ENCODE measurements around the gene MS4A8.
"Not testable (repeated sequence)": the region's sequence is repeated elsewhere in the genome, so short reads cannot be mapped to it uniquely, and the experiment has no call there.

DNA sequence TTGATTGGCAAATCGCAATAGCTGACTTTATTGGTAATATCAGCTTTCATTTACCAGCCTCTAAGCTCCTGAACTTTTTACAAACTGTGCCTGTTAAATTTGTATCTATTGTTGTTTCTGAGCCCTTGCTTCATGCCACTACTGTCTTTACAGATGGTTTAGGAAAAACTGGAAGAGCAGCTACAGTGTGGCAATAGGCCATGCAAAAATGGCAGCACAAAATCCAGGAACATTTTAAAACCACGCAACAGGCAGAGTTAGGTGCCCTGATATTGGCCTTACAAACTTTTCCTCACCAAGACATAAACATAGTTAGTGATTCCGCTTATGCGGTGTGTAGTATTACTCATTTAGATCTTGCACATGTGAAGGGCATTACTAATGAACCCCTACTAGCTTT, 59.3 kb downstream of the MS4A8 start:
- TF ChIP-seq, protein P1, sequence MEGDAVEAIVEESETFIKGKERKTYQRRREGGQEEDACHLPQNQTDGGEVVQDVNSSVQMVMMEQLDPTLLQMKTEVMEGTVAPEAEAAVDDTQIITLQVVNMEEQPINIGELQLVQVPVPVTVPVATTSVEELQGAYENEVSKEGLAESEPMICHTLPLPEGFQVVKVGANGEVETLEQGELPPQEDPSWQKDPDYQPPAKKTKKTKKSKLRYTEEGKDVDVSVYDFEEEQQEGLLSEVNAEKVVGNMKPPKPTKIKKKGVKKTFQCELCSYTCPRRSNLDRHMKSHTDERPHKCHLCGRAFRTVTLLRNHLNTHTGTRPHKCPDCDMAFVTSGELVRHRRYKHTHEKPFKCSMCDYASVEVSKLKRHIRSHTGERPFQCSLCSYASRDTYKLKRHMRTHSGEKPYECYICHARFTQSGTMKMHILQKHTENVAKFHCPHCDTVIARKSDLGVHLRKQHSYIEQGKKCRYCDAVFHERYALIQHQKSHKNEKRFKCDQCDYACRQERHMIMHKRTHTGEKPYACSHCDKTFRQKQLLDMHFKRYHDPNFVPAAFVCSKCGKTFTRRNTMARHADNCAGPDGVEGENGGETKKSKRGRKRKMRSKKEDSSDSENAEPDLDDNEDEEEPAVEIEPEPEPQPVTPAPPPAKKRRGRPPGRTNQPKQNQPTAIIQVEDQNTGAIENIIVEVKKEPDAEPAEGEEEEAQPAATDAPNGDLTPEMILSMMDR (conservative IDR thresholded peaks at IDR 0.05; ENCODE audit: low read depth, low read length), result not testable (repeated sequence)
- TF ChIP-seq POLR2A, FOS, CEBPB (IDR thresholded peaks at IDR 0.05; ENCODE audit: low read depth, low read length): not testable (repeated sequence)

Measured in IMR-90 (cell line).